C4-2B (cell line): Measurements from ENCODE around the gene CAMK4.

Experiments used
- H3K27ac ChIP-seq: fragments of 450-650 bp; 2 replicates; pipeline ENCODE4 v1.5.1; 2017
- CTCF ChIP-seq: fragments of 450-650 bp; conservative IDR thresholded peaks from 2 replicates; pipeline ENCODE4 v1.5.1; 2017; ENCODE audit warnings: mild to moderate bottlenecking
- ZFX ChIP-seq: fragments of 450-650 bp; IDR thresholded peaks from 2 replicates; pipeline ENCODE4 v1.6.1; 2017

Gene CAMK4

GRCh38 chr5:111200828-111201227 is 23.4 kb upstream of the CAMK4 start:
- TF ChIP-seq ZFX (no peak), CTCF (no peak)
- H3K27ac ChIP-seq, result no peak overlapping the region

- H3K27ac ChIP-seq, result no peak overlapping the region
- no peak for TF ChIP-seq ZFX
- no peak for TF ChIP-seq CTCF
Measured at GRCh38 chr5:111201705-111202104, 22.5 kb upstream of the CAMK4 start.

GRCh38 chr5:111211341-111211740 is 12.8 kb upstream of the CAMK4 start:
- H3K27ac ChIP-seq, result no peak overlapping the region
- TF ChIP-seq CTCF (no peak), ZFX (no peak)

GRCh38 chr5:111214052-111214742 is 10.0 kb upstream of the CAMK4 start:
- no peak overlapping the region for H3K27ac ChIP-seq
- TF ChIP-seq ZFX (no peak), CTCF (no peak)

GRCh38 chr5:111215971-111216370 is 8.2 kb upstream of the CAMK4 start:
- TF ChIP-seq ZFX (no peak), CTCF (no peak)
- H3K27ac ChIP-seq, result no peak overlapping the region

- no peak overlapping the region for H3K27ac ChIP-seq
- TF ChIP-seq ZFX, result no peak
- TF ChIP-seq CTCF, result no peak
Measured at GRCh38 chr5:111221139-111221538, 3.0 kb upstream of the CAMK4 start.

GRCh38 chr5:111223101-111223786 is 940 bp upstream of the CAMK4 start:
- H3K27ac ChIP-seq, result no peak overlapping the region
- TF ChIP-seq ZFX, result no peak
- TF ChIP-seq CTCF, result no peak
